ENCODE measurements around the gene POLE.

DNA sequence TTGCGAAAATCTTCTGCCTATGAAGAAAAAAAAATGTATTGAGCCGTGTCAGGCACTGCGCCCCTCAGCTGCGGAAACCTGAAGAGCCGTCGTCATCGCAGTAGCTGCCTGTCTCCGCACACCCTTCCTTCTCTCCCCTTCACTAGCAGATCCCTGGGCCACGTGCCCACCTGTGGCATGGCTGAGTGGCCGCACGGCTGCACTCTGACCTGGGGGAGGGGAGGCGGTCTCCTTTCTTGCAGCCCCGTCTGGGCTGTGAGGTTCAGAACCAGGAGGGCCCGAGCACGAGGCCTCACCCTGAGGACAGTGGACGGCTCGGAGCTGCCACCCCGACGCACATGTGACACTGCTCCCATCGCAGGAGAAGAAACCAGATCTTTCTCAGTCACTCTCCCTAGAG, 48.4 kb upstream of the POLE start:
- TF ChIP-seq, protein P1, sequence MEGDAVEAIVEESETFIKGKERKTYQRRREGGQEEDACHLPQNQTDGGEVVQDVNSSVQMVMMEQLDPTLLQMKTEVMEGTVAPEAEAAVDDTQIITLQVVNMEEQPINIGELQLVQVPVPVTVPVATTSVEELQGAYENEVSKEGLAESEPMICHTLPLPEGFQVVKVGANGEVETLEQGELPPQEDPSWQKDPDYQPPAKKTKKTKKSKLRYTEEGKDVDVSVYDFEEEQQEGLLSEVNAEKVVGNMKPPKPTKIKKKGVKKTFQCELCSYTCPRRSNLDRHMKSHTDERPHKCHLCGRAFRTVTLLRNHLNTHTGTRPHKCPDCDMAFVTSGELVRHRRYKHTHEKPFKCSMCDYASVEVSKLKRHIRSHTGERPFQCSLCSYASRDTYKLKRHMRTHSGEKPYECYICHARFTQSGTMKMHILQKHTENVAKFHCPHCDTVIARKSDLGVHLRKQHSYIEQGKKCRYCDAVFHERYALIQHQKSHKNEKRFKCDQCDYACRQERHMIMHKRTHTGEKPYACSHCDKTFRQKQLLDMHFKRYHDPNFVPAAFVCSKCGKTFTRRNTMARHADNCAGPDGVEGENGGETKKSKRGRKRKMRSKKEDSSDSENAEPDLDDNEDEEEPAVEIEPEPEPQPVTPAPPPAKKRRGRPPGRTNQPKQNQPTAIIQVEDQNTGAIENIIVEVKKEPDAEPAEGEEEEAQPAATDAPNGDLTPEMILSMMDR (IDR thresholded peaks at IDR 0.05), result no peak
- TF ChIP-seq TEAD4 (IDR thresholded peaks at IDR 0.05; ENCODE audit: borderline replicate concordance, insufficient read depth) (no peak), JUND (IDR thresholded peaks at IDR 0.05) (no peak), EZH2phosphoT487 (IDR thresholded peaks at IDR 0.05; ENCODE audit: borderline replicate concordance, low read depth) (no peak), SIN3A (IDR thresholded peaks at IDR 0.05; ENCODE audit: borderline replicate concordance, low read depth, low read length) (no peak), NRF1 (IDR thresholded peaks at IDR 0.05; ENCODE audit: low read depth, low read length) (no peak), MXI1 (IDR thresholded peaks at IDR 0.05; ENCODE audit: low read depth, low read length) (no peak)
- TF ChIP-seq, protein P2, sequence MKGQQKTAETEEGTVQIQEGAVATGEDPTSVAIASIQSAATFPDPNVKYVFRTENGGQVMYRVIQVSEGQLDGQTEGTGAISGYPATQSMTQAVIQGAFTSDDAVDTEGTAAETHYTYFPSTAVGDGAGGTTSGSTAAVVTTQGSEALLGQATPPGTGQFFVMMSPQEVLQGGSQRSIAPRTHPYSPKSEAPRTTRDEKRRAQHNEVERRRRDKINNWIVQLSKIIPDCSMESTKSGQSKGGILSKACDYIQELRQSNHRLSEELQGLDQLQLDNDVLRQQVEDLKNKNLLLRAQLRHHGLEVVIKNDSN (IDR thresholded peaks at IDR 0.05; ENCODE audit: borderline replicate concordance, low read depth), result no peak
- TF ChIP-seq, protein P3, sequence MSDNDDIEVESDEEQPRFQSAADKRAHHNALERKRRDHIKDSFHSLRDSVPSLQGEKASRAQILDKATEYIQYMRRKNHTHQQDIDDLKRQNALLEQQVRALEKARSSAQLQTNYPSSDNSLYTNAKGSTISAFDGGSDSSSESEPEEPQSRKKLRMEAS (IDR thresholded peaks at IDR 0.05; ENCODE audit: low read depth), result no peak
- TF ChIP-seq, protein P4, sequence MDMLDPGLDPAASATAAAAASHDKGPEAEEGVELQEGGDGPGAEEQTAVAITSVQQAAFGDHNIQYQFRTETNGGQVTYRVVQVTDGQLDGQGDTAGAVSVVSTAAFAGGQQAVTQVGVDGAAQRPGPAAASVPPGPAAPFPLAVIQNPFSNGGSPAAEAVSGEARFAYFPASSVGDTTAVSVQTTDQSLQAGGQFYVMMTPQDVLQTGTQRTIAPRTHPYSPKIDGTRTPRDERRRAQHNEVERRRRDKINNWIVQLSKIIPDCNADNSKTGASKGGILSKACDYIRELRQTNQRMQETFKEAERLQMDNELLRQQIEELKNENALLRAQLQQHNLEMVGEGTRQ (IDR thresholded peaks at IDR 0.05; ENCODE audit: borderline replicate concordance, low read depth, low read length), result no peak

Measured in SK-N-SH (cell line).